Measurements from ENCODE around the gene SPIRE2.

DNA sequence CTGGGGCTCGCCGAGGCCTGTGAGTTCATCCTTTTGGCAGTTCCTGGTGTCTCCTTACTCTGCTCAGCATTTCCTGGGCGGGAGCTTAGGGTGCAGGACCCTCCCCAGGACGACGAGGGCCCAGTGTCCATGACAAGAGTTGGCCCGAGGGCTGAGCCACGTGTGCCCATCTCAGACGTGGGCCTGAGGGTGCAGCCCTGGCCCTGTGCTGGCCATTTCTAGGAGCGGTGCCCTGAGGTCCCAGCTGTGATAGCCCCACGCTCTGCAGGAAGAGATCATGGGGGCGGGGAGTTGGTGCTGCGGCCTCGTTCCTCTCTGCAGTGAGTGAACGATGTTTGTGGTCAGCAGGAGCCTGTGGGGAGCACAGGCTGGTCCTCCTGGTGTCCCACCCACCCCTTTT, 84.4 kb downstream of the SPIRE2 start:
- no peak for TF ChIP-seq CTCF (conservative IDR thresholded peaks at IDR 0.05; ENCODE audit: low read depth, low read length)
- TF ChIP-seq MXI1 (IDR thresholded peaks at IDR 0.05; ENCODE audit: borderline replicate concordance, low read depth, low read length) = no peak
- TF ChIP-seq RAD21 (IDR thresholded peaks at IDR 0.05; ENCODE audit: low read length) = no peak
- TF ChIP-seq, protein P1, sequence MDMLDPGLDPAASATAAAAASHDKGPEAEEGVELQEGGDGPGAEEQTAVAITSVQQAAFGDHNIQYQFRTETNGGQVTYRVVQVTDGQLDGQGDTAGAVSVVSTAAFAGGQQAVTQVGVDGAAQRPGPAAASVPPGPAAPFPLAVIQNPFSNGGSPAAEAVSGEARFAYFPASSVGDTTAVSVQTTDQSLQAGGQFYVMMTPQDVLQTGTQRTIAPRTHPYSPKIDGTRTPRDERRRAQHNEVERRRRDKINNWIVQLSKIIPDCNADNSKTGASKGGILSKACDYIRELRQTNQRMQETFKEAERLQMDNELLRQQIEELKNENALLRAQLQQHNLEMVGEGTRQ (IDR thresholded peaks at IDR 0.05; ENCODE audit: low read depth, low read length) = no peak

All from IMR-90 (cell line).